Transverse colon (tissue), 4 donors: Measurements from ENCODE around the gene HBG1. TPM values are rescaled to one million over a fixed set of nuclear protein-coding genes. Genes with fewer than 3 reads are reported as not detected.

Source experiments
- DNase-seq: peaks from one replicate; pipeline ENCODE4 v3.0.0-alpha.2; 2019
- H3K27ac ChIP-seq, 4 donors: fragments of 200-600 bp; sonication (generic); 2 replicates each; pipeline ENCODE4 v1.5.1; 2016 to 2018; ENCODE audit warnings: inconsistent platforms in 4 of 4
- H3K27me3 ChIP-seq: fragments of 200-600 bp; sonication (generic); 2 replicates; pipeline ENCODE4 v1.5.1; 2017; ENCODE audit warnings: inconsistent platforms
- H3K36me3 ChIP-seq, 4 donors: fragments of 200-600 bp; sonication (generic); 2 replicates each; pipeline ENCODE4 v1.5.1; 2017 to 2019; ENCODE audit warnings: inconsistent platforms in 4 of 4
- H3K4me1 ChIP-seq, 4 donors: fragments of 200-600 bp; sonication (generic); 2 replicates each; pipeline ENCODE4 v1.5.1; 2017 to 2020; ENCODE audit warnings: inconsistent platforms in 4 of 4
- H3K4me3 ChIP-seq, 4 donors: fragments of 200-600 bp; sonication (generic); 1 replicate in 1 of 4; 2 replicates in 3 of 4; pipeline versions ENCODE4 v1.5.1 to v1.6.1; 2017 to 2019; ENCODE audit warnings: inconsistent platforms in 4 of 4
- H3K9me3 ChIP-seq, 2 donors: fragments of 200-600 bp; sonication (generic); 2 replicates each; pipeline ENCODE4 v1.5.1; 2017 to 2019; ENCODE audit warnings: inconsistent platforms in 2 of 2
- CTCF ChIP-seq, 5 experiments: fragments of 200-600 bp in 3 of 5; fragments of 450-650 bp in 2 of 5; sonication (generic) in 3 of 5; IDR thresholded peaks; 1 replicate in 2 of 5; 2 replicates in 3 of 5; pipeline ENCODE4 v1.5.1; 2016 to 2017; ENCODE audit warnings: antibody characterized with exemption in 5 of 5, inconsistent platforms in 3 of 5, mild to moderate bottlenecking in 2 of 5, moderate library complexity in 1 of 5
- EP300 ChIP-seq: sonication (generic); formaldehyde crosslinking; IDR thresholded peaks from one replicate; pipeline ENCODE4 v1.6.1; 2017; ENCODE audit warnings: antibody characterized with exemption, low read depth
- POLR2A ChIP-seq: fragments of 450-650 bp; IDR thresholded peaks from one replicate; pipeline ENCODE4 v1.6.1; 2016; ENCODE audit warnings: antibody characterized with exemption, mild to moderate bottlenecking, moderate library complexity
- POLR2AphosphoS5 ChIP-seq, 3 donors: sonication (generic); formaldehyde crosslinking; IDR thresholded peaks; one replicate each; pipeline ENCODE4 v1.6.1; 2016; ENCODE audit warnings: antibody characterized with exemption in 3 of 3
- WGBS, 2 donors: methylation state at CpG; one replicate each; pipeline ENCODE4 v1.1.5; 2018; ENCODE audit warnings: low coverage in 1 of 2; 5-methylcytosine and 5-hydroxymethylcytosine counted together
- in situ Hi-C, 4 donors: fragments of 200-750 bp; cut with MboI; loops; one replicate each; pipeline versions ENCODE4 v1.15.0 to v1.15.1; 2017; ENCODE audit warnings: low sequenced_read_pairs in 3 of 4, low pct_ligation_motif_present in 1 of 4, low pct_unique_long_range_greater_than_20kb in 1 of 4
- intact Hi-C: fragments of 100-400 bp; cut with DNase I; formaldehyde crosslinking; loops from one replicate; pipeline ENCODE4 v1.15.1; 2023; ENCODE audit warnings: low total_unique reads
- total RNA-seq, 4 donors: library from RNA; depleted of rRNA; stranded (reverse); fragments of >200 nt; gene quantifications; one replicate each; pipeline ENCODE4 v1.1.0, GENCODE V29; 2016

The HBG1 gene
- total RNA-seq, 4 donors from 2014 or later = not detected

- Histone ChIP-seq H3K27ac (no peak overlapping the region), H3K4me1 (no peaks in the 10 kb centered on the region), H3K36me3 (no peaks in the 10 kb centered on the region), H3K4me3 (no peak overlapping the region), H3K27me3 (no peaks in the 10 kb centered on the region), H3K9me3 (no peaks in the 10 kb centered on the region)
- intact Hi-C loops = no loop called here
- in situ Hi-C loops = no loop called here
- no peak for DNase-seq
- 81 to 83% methylated on average over 1 of the region's 1 CpG for WGBS, 2 donors
- TF ChIP-seq EP300 (no peak), CTCF (IDR thresholded peaks at IDR 0.05) (no peak), POLR2AphosphoS5 (IDR thresholded peaks at IDR 0.05) (no peak), POLR2A (no peak)
Measured at GRCh38 chr11:5229356-5229755, 20.3 kb downstream of the HBG1 start.

- TF ChIP-seq CTCF (IDR thresholded peaks at IDR 0.05) (no peak), POLR2A (no peak), POLR2AphosphoS5 (IDR thresholded peaks at IDR 0.05) (no peak)
- Histone ChIP-seq H3K9me3 (no peaks in the 10 kb centered on the region), H3K4me3 (no peak overlapping the region), H3K27me3 (no peaks in the 10 kb centered on the region), H3K36me3 (no peaks in the 10 kb centered on the region), H3K27ac (no peak overlapping the region), H3K4me1 (no peaks in the 10 kb centered on the region)
- in situ Hi-C loops (no loop called here), intact Hi-C loops (no loop called here)
- 58 to 59% methylated on average over 5 of the region's 5 CpGs for WGBS, 2 donors
- no peak for DNase-seq
Measured at GRCh38 chr11:5228124-5228523, 21.5 kb downstream of the HBG1 start.

- intact Hi-C loops = no loop called here
Measured at GRCh38 chr11:5227681-5228080, 22.0 kb downstream of the HBG1 start.

GRCh38 chr11:5226732-5227310, 22.8 kb downstream of the HBG1 start, which contains the start of gene HBB:
Gene HBB (minus strand): TSS chr11:5227071. CDS start chr11:5227021, 50 bp downstream.
- DNase-seq = no peak
- in situ Hi-C loops (no loop called here), intact Hi-C loops (no loop called here)
- Histone ChIP-seq H3K27me3 (no peaks in the 10 kb centered on the region), H3K4me1 (no peaks in the 10 kb centered on the region), H3K9me3 (no peaks in the 10 kb centered on the region), H3K4me3 (no peak within 1 kb of the TSS), H3K27ac (no peak within 1 kb of the TSS), H3K36me3 (no peaks in the 10 kb centered on the region)
- TF ChIP-seq POLR2A (no peak), POLR2AphosphoS5 (IDR thresholded peaks at IDR 0.05) (no peak), EP300 (no peak), CTCF (IDR thresholded peaks at IDR 0.05) (no peak)
- WGBS, 2 donors = 50% methylated on average over 3 of the region's 3 CpGs; no CpG with 5 or more reads in 1 of the 2 donors

More at GRCh38 chr11:5227681-5228080, 22.0 kb downstream of the HBG1 start:
- Histone ChIP-seq H3K27ac (no peak overlapping the region), H3K36me3 (no peaks in the 10 kb centered on the region), H3K27me3 (no peaks in the 10 kb centered on the region), H3K4me1 (no peaks in the 10 kb centered on the region), H3K4me3 (no peak overlapping the region), H3K9me3 (no peaks in the 10 kb centered on the region)
- TF ChIP-seq EP300 (no peak), POLR2A (no peak), CTCF (IDR thresholded peaks at IDR 0.05) (no peak), POLR2AphosphoS5 (IDR thresholded peaks at IDR 0.05) (no peak)
- WGBS, 2 donors = 22 to 23% methylated on average over 1 of the region's 1 CpG
- in situ Hi-C loops = no loop called here
- no peak for DNase-seq
